Heart left ventricle (tissue), 13 donors: ENCODE measurements around the gene ADORA2B.

Experiments used
- POLR2A ChIP-seq, 2 donors: fragments of 450-650 bp; IDR thresholded peaks; one replicate each; pipeline ENCODE4 v1.6.1; 2017; ENCODE audit warnings: antibody characterized with exemption in 2 of 2, mild to moderate bottlenecking in 2 of 2, moderate library complexity in 2 of 2
- TF ChIP-seq, protein P1 (sequence below), 12 donors: fragments of 200-600 bp; sonication (generic) in 4 of 12; IDR thresholded peaks; one replicate each; pipeline versions ENCODE4 v1.5.0 to v1.8.0; 2018 to 2022; ENCODE audit warnings: antibody characterized with exemption in 12 of 12, mild to moderate bottlenecking in 5 of 12
- donor health status: ischemic (EF 13 %, LVEDD 7.1; RV severe dilation, severe dysfunction).
- donor health status: DM: no; HTN: yes; CAD: no.
- donor health status: DM: no; HTN: no; CAD: no.
- donor health status: ischemic (EF 25% LVEDD 6.9; RV normal size, moderate dysfunction).
- donor health status: ischemic (EF 25% LVEDD 5.7; RV mildly dilated, moderate dysfunction).
- donor health status: ischemic (EF 35%, LVEDD 5.7; RV mildly dilated, moderate dysfunction).
- donor health status: nonischemic (EF 11% LVEDD 7.7; RV severe dilation, severe dysfunction).
- donor health status: DM: yes; HTN: yes; CAD: no.
- donor health status: PGD.
- donor health status: ischemic (EF 29% LVEDD 5.4; RV normal size, mild dysfunction).
- donor health status: nonischemic (EF 23%, LVEDD 6.1; RV moderate dilation, normal function).

DNA sequence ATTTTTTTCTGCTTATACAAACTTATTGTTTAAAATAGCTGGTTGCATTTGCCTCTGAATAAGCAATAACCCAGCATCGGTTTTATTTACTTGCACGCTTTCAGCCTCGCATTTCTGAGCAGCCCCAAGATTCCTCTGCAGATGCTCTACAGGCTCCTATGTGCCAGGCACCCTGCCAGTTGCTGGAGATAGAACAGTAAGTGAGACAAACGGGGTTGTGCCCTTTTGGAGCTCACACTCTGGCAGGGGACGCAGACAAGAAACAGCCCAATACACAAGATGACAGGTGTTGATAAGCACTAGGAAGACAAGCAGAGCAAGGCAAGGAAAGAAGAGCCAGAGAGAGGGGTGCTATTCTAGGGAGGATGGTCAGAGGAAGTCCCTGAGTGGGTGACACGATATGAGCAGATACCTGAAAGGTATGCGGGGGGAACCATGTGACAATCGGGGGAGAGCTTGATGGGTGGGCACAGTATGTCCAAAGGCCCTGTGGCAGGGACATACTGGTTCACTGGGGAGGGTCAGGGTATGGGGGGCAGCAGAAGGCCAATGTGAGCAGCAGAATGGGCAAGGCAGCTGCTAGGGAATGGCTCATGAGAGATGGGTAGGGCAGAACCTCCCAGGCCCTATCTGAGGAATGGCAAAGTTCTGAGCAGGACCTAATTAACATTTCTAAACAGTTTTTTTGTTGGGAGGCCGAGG, 18.7 kb upstream of the ADORA2B start:
- TF ChIP-seq, protein P1, sequence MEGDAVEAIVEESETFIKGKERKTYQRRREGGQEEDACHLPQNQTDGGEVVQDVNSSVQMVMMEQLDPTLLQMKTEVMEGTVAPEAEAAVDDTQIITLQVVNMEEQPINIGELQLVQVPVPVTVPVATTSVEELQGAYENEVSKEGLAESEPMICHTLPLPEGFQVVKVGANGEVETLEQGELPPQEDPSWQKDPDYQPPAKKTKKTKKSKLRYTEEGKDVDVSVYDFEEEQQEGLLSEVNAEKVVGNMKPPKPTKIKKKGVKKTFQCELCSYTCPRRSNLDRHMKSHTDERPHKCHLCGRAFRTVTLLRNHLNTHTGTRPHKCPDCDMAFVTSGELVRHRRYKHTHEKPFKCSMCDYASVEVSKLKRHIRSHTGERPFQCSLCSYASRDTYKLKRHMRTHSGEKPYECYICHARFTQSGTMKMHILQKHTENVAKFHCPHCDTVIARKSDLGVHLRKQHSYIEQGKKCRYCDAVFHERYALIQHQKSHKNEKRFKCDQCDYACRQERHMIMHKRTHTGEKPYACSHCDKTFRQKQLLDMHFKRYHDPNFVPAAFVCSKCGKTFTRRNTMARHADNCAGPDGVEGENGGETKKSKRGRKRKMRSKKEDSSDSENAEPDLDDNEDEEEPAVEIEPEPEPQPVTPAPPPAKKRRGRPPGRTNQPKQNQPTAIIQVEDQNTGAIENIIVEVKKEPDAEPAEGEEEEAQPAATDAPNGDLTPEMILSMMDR (IDR thresholded peaks at IDR 0.05), result no peak
- no peak for TF ChIP-seq POLR2A (IDR thresholded peaks at IDR 0.05)
